ENCODE results near the gene NEK4.

DNA sequence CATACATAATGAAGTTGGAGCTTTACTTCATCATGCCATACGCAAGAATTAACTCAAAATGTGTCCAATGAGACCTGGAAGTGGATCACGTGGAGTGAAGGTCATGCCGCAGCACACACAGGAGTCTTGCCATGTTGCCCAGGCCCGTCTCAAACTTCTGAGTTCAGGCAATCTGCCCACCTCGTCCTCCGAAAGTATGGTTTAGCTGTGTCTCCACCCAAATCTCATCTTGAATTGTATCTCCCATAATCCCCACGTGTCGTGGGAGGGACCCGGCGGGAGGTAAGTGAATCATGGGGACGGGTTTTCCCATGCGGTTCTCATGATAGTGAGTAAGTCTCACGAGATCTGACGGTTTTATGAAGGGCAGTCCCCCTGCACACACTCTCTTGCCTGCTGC is 39.1 kb downstream of the NEK4 start:
- no peak for TF ChIP-seq POLR2A (IDR thresholded peaks at IDR 0.05)
- TF ChIP-seq, protein P1, sequence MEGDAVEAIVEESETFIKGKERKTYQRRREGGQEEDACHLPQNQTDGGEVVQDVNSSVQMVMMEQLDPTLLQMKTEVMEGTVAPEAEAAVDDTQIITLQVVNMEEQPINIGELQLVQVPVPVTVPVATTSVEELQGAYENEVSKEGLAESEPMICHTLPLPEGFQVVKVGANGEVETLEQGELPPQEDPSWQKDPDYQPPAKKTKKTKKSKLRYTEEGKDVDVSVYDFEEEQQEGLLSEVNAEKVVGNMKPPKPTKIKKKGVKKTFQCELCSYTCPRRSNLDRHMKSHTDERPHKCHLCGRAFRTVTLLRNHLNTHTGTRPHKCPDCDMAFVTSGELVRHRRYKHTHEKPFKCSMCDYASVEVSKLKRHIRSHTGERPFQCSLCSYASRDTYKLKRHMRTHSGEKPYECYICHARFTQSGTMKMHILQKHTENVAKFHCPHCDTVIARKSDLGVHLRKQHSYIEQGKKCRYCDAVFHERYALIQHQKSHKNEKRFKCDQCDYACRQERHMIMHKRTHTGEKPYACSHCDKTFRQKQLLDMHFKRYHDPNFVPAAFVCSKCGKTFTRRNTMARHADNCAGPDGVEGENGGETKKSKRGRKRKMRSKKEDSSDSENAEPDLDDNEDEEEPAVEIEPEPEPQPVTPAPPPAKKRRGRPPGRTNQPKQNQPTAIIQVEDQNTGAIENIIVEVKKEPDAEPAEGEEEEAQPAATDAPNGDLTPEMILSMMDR (IDR thresholded peaks at IDR 0.05), result no peak
